SKM-1 treated with dmso at 0.1 percent for 144 hours (cell line): ENCODE results near the gene DCDC1.

Experiments
- DNase-seq: peaks from one replicate; lab custom pipeline; 2025; ENCODE audit not compliant: unreplicated experiment; lab: John Stamatoyannopoulos, UW

Gene DCDC1

DNA sequence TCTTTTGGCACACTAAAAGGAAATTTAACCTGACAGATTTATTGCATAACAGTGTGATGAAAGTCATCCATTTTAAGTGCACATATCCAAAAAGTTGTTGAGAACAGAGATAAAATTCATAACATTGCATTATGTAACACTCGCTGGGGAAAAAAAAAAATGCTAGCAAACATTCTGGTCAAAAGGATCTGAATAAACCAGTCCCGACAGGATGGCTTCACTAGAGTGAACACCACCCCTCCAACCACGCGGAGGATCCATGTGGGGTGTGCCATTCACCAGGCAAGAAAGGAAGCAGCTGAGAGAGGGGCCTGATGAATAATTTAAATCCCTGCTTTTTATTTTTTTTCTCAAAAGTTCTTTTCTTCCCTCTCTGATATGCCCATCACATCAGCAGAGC, 258.7 kb downstream of the DCDC1 start:
- no peak for DNase-seq

GRCh38 chr11:31109446-31109845, 260.1 kb downstream of the DCDC1 start:
- no peak for DNase-seq

GRCh38 chr11:31107649-31108048, 261.9 kb downstream of the DCDC1 start:
- DNase-seq = no peak

- peak; percentile 44 for DNase-seq
These were observed 262.5 kb downstream of the DCDC1 start for GRCh38 chr11:31106968-31107576.

DNA sequence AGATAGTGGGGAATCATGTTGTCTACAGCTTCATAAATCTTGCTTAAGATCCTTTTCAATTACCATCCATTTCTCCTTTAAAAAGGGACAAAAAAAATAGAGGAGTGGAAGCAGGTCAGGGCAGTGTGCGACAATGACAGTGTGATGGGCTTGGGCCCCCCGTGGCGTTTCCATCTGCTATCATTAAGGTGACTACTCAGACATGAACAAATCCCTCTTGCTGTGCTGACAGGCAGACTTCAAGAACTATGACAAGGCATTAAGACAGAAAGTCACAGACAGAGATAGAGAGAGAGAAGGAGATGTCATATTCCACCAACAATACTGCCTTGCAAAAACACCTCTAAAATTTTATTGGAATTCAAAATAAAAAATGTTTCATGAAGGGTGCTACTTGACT, 263.2 kb downstream of the DCDC1 start:
- DNase-seq = no peak

DNA sequence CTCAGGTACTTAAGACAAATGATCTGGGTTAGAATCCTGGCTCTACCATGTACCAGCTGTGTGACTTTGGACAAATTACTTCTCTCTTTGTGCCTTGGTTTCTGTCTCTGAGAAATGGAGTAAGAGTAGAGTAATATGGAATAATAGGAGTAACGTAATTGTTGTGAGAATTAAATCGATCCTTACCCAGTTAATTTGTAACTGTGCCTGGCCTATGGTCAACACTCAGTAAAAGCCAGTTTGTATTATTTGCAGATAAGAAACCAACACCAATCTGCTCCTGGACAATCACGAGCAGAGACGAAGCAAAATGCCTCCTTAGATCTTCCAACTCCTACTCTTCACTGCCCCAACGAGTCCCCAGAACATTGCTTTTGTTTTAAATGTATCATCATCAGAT, 266.7 kb downstream of the DCDC1 start:
- no peak for DNase-seq

DNA sequence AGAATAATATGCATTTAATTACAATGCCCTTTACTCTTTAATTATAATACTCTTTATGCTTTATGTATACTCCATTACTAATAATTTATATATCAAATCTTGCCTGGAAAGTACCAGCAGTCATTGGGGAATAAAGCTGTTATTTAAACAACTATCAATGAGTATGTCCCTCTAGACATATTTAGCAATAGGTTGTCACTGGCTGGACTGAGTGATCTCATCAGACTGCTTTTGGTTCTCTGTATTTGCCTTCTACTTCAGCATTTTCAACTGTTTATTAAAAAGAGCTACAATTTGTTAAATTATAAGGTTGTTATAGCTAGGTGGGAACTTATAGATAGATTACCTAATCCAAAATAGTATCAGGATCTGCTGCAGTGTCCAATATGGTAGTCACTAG, 267.2 kb downstream of the DCDC1 start:
- DNase-seq = no peak

DNA sequence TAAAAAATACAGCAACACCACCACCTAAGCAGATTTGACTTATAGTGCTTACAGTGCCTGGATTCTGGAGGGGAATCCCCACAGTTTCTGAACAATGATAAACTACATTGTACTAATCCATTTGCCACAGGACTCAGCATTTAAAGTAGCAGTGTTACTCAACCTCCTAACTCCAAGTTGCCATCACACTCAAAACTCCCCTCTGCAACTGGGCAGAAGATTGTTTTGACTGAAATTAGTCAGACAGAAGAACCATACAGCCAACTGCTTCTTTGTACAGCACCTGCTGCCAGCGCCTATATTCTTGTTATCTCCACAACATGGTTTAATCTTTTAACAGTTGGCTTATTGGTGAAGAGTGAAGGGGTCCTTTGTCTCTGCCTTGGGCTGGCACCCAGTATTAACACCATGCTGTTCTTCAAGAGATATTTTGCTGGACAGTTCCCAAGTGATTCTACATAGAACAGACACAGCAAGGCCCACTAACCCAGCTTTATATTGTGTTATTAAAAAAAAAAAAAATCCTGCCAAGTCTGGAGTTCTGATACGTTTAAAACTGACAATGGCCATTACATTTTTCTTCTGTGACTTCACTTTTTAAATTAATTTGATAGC, 273.2 kb downstream of the DCDC1 start:
- DNase-seq = no peak

- DNase-seq = no peak
These were observed 276.9 kb downstream of the DCDC1 start for GRCh38 chr11:31092638-31093037.

- no peak for DNase-seq
These were observed 280.4 kb downstream of the DCDC1 start for GRCh38 chr11:31089117-31089516.

DNA sequence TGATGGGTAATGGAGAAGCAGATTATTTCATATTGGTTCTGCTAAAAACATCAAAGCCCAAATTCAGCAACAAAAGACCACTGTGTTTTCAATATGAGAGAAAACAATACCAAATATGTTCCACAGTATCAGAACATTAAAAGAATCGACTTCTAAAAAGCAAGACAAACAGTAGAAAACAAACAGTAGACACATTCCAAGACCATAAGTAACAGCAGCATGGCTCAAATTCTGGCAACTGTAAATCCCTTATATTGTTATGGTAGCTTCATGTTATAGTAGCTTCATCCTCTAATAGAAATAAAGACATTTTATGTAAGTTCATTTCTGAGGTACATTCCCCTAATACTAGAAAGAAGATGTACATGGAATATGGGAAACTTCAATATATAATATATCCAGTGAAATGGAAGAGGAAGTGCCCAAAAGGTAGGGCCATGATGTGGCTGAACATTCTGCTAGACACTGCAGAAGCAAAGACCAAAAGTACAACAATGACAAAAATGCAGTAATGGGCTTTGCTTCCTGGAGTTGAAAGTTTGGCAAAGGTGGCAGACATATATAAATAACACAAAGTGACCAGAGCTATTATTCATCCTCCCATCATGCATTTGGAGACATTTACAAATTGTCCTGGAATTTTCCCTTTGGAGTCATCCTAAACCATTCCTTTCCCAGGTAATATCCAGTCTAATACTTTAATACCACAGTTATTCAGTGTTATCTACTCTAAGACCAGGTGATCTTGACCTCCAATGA, 299.9 kb downstream of the DCDC1 start:
- DNase-seq = no peak

GRCh38 chr11:31060880-31061279, 308.7 kb downstream of the DCDC1 start:
- DNase-seq = no peak

DNA sequence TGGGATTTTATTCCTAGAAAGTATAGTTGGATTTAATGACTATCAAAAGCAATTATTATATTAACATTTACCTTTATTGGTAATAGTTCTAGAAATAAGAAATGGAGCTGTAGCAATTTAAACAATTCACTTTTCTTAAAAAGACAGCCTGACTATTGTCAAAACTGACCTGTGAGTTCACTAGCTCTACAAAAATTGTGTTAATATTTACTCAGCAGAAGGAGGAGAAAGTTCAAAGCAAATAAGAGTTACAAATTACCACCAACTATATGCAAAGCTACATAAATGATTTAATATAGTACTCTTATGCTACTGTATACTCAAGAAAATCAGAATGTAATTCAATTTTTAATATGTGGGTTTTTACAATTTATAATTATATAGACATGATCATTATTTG, 310.0 kb downstream of the DCDC1 start:
- no peak for DNase-seq

DNA sequence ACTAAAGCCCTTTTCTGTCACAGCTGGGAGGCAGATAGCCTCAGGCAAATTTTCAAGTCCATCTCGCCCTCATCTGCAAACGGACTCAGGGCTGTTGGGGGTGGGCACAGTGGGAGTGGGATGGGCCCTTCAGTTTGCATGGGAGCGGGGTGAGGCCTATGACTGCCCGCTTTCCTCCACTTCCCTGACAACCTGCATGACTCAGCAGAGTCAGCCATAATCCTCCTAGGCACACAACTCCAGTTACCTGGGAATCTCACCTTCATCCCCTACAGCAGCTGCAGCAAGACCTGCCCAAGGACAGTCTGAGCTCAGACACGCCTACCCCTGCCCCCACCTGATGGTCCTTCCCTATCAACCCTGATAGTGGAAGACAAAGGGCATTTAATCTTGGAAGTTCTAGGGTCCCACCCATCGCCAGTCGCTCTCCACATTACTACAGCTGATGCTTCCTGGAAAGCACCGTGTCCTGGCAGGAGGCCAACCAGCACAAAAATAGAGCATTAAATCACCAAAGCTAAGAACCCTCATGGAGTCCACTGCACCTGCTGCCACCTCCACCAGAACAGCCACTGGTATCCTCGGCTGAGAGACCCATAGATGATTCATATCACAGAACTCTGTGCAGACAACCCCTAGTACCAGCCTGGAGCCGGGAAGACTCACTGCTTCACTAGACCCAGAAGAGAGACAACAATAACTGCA, 319.3 kb downstream of the DCDC1 start:
- DNase-seq = no peak

GRCh38 chr11:31045335-31045734, 324.2 kb downstream of the DCDC1 start:
- no peak for DNase-seq

- DNase-seq = no peak
These were observed 339.3 kb downstream of the DCDC1 start for GRCh38 chr11:31030138-31030792.

DNA sequence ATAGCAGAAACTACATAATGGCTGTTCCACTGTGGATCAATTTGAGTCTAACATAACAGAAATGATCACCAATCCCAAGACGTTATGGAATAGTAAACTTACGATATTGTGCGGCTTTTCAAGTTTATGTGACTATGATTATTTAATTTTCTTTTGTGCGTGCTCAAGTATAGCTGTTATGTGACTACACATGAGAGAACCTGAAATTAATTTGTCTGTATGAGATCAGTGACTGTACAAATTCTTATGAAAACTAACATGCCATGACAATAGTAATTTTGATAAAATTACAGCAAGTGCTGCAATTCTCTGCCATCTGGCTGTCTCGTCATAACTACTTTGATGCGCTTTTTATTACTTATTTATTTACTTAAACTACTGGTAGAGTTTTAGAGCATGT, 343.2 kb downstream of the DCDC1 start:
- DNase-seq = no peak

DNA sequence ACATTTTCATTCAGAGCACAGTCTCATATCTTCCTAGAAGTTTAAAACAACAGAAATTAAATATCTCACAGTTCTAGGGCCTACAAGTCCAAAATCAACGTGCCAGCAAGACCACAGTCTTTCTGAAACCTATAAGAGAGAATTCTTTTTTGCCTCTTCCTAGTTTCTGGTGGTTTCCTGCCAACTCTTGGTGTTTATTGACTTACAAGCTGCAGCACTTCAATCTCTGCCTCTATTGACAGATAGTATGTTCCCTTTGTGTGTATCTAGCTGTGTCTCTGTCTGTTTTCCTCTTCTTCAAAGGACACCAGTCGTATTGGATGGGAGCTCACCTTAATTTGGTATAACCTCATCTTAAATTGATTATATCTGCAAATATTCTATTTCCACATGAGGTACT, 347.5 kb downstream of the DCDC1 start:
- no peak for DNase-seq

- no peak for DNase-seq
These were observed 349.8 kb downstream of the DCDC1 start for GRCh38 chr11:31019786-31020185.

- DNase-seq = no peak
These were observed 364.3 kb downstream of the DCDC1 start for GRCh38 chr11:31005202-31005601.

- DNase-seq = no peak
These were observed 368.1 kb downstream of the DCDC1 start for GRCh38 chr11:31001427-31001826.
